Measurements from ENCODE around the gene KDELR3.

DNA sequence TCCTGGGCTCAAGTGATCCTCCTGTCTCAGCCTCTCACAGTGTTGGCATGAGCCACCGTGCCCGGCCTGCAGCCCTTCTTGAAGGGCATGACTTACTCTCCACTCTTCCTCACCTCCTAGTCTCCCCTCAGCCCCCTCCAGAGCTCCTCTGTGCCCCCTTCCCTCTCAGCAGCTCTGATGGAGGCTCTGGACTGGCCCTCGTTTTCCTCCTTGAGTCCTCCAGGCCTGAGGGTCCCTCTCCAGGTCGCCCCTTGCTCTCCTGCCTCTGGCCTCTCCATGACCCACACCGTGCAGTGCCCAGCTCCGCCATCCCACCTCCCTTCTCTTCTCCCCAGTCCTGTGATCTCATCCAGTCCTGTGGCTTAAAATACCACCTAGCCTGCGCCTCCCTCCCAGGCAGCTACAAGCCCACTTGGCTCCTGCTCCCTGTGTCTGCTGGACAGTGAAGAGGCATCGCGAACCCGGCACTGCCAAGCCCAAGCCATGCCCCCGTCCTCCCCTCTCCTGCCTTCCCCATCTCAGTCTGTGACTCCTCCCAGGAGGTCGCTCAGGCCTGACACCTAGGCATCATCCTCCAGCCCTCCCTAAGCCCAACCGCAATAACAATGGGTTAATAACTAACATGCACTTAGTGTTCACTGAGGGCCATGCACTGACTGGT lies 24.8 kb upstream of the KDELR3 start:
- TF ChIP-seq, protein P1, sequence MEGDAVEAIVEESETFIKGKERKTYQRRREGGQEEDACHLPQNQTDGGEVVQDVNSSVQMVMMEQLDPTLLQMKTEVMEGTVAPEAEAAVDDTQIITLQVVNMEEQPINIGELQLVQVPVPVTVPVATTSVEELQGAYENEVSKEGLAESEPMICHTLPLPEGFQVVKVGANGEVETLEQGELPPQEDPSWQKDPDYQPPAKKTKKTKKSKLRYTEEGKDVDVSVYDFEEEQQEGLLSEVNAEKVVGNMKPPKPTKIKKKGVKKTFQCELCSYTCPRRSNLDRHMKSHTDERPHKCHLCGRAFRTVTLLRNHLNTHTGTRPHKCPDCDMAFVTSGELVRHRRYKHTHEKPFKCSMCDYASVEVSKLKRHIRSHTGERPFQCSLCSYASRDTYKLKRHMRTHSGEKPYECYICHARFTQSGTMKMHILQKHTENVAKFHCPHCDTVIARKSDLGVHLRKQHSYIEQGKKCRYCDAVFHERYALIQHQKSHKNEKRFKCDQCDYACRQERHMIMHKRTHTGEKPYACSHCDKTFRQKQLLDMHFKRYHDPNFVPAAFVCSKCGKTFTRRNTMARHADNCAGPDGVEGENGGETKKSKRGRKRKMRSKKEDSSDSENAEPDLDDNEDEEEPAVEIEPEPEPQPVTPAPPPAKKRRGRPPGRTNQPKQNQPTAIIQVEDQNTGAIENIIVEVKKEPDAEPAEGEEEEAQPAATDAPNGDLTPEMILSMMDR (conservative IDR thresholded peaks at IDR 0.05; ENCODE audit: low read length): no peak
- TF ChIP-seq EZH2phosphoT487 (IDR thresholded peaks at IDR 0.05; ENCODE audit: borderline replicate concordance, low read depth, low read length): no peak

Data from OCI-LY7 (cell line).